GM21576 (cell line): ENCODE results near the gene BATF.

Experiments used
- ATAC-seq: cut with Tn5 transposase; IDR thresholded peaks from one replicate; pipeline ENCODE4 v1.9.1; 2021; ENCODE audit warnings: mild to moderate bottlenecking, moderate library complexity; ENCODE audit not compliant: unreplicated experiment

The BATF gene

GRCh38 chr14:75591987-75592575 lies 69.8 kb downstream of the BATF start:
- no peak for ATAC-seq

- ATAC-seq, result no peak
These were observed 73.0 kb downstream of the BATF start for GRCh38 chr14:75595226-75595625.
